ENCODE results near the gene SMURF1. TPM values are rescaled to one million over a fixed set of nuclear protein-coding genes. Genes with fewer than 3 reads are reported as not detected.

SMURF1 gene
- total RNA-seq, 2 experiments from 2014 or later: 30.0 to 32.4 TPM

GRCh38 chr7:99089914-99090629 is 53.8 kb downstream of the SMURF1 start:
- H3K4me1 ChIP-seq (ENCODE audit: insufficient read depth, low read length): no peaks in the 10 kb centered on the region
- no peaks in the 10 kb centered on the region for H3K9me3 ChIP-seq (ENCODE audit: control insufficient read depth in 1 of 2, insufficient read depth in 1 of 2, low read length in 2 of 2)
- no peak overlapping the region for H3K4me3 ChIP-seq (ENCODE audit: low read length)
- peak overlapping the region; percentile 19 for H3K27ac Mint-ChIP-seq
- peaks cover 24% of the 10 kb centered on the region for H3K4me1 Mint-ChIP-seq (ENCODE audit: low read depth)
- DNase-seq (no peak), ATAC-seq (ENCODE audit: poor library complexity) (no peak)
- POLR2A ChIA-PET: no interaction called here
- no peaks in the 10 kb centered on the region for H3K27me3 ChIP-seq (ENCODE audit: control insufficient read depth in 1 of 2, insufficient read depth in 2 of 2, low read length in 2 of 2)
- no peak overlapping the region for H3K4me3 Mint-ChIP-seq
- H3K9me3 Mint-ChIP-seq: no peaks in the 10 kb centered on the region
- no peak overlapping the region for H3K27ac ChIP-seq (ENCODE audit: low read depth in 1 of 2, low read length in 2 of 2)
- CTCF ChIA-PET: no interaction called here
- no peak for TF ChIP-seq CTCF (IDR thresholded peaks at IDR 0.05)
- no peaks in the 10 kb centered on the region for H3K27me3 Mint-ChIP-seq
- H3K36me3 ChIP-seq (ENCODE audit: insufficient read depth, low read length): no peaks in the 10 kb centered on the region
- intact Hi-C loops (cut with DNase I, micrococcal nuclease): no loop called here
- H3K36me3 Mint-ChIP-seq (ENCODE audit: low read depth): peaks cover 19% of the 10 kb centered on the region

- Histone ChIP-seq H3K36me3 (ENCODE audit: insufficient read depth, low read length) (peaks cover 2% of the 10 kb centered on the region), H3K4me1 (ENCODE audit: insufficient read depth, low read length) (no peaks in the 10 kb centered on the region), H3K4me3 (ENCODE audit: low read length) (no peak overlapping the region), H3K9me3 (ENCODE audit: control insufficient read depth in 1 of 2, insufficient read depth in 1 of 2, low read length in 2 of 2) (no peaks in the 10 kb centered on the region), H3K27me3 (ENCODE audit: control insufficient read depth in 1 of 2, insufficient read depth in 2 of 2, low read length in 2 of 2) (no peaks in the 10 kb centered on the region), H3K27ac (ENCODE audit: low read depth in 1 of 2, low read length in 2 of 2) (no peak overlapping the region)
- DNase-seq (no peak), ATAC-seq (ENCODE audit: poor library complexity) (no peak)
- CTCF ChIA-PET: no interaction called here
- H3K36me3 Mint-ChIP-seq (ENCODE audit: low read depth): peaks cover 23% of the 10 kb centered on the region
- H3K27ac Mint-ChIP-seq: no peak overlapping the region
- POLR2A ChIA-PET: interaction anchor here (0.6 kb wide), 1 partner anchor 55 kb away, joined by 3 read pairs; no protein-coding TSS in a partner anchor
- peaks cover 33% of the 10 kb centered on the region for H3K4me1 Mint-ChIP-seq (ENCODE audit: low read depth)
- no peaks in the 10 kb centered on the region for H3K27me3 Mint-ChIP-seq
- intact Hi-C loops (cut with DNase I, micrococcal nuclease): no loop called here
- no peak overlapping the region for H3K4me3 Mint-ChIP-seq
- no peak for TF ChIP-seq CTCF (IDR thresholded peaks at IDR 0.05)
- H3K9me3 Mint-ChIP-seq: no peaks in the 10 kb centered on the region
These were observed 57.0 kb downstream of the SMURF1 start for GRCh38 chr7:99086944-99087343.

- no peaks in the 10 kb centered on the region for H3K27me3 Mint-ChIP-seq
- Histone ChIP-seq H3K9me3 (ENCODE audit: control insufficient read depth in 1 of 2, insufficient read depth in 1 of 2, low read length in 2 of 2) (no peaks in the 10 kb centered on the region), H3K27me3 (ENCODE audit: control insufficient read depth in 1 of 2, insufficient read depth in 2 of 2, low read length in 2 of 2) (no peaks in the 10 kb centered on the region), H3K4me3 (ENCODE audit: low read length) (no peak overlapping the region), H3K27ac (ENCODE audit: low read depth in 1 of 2, low read length in 2 of 2) (no peak overlapping the region), H3K36me3 (ENCODE audit: insufficient read depth, low read length) (peaks cover 4% of the 10 kb centered on the region), H3K4me1 (ENCODE audit: insufficient read depth, low read length) (no peaks in the 10 kb centered on the region)
- intact Hi-C loops (cut with DNase I, micrococcal nuclease): no loop called here
- H3K9me3 Mint-ChIP-seq: no peaks in the 10 kb centered on the region
- no peak overlapping the region for H3K4me3 Mint-ChIP-seq
- peaks cover 36% of the 10 kb centered on the region for H3K4me1 Mint-ChIP-seq (ENCODE audit: low read depth)
- TF ChIP-seq CTCF (IDR thresholded peaks at IDR 0.05): no peak
- no peak for ATAC-seq (ENCODE audit: poor library complexity)
- ChIA-PET CTCF (no interaction called here), POLR2A (interaction anchor here (0.6 kb wide), 1 partner anchor 56 kb away, joined by 3 read pairs; no protein-coding TSS in a partner anchor)
- no peak overlapping the region for H3K27ac Mint-ChIP-seq
- H3K36me3 Mint-ChIP-seq (ENCODE audit: low read depth): peaks cover 24% of the 10 kb centered on the region
- no peak for DNase-seq
These were observed 57.4 kb downstream of the SMURF1 start for GRCh38 chr7:99086532-99086931.

Measured in CD4-positive, alpha-beta T cell (primary cell).